Measurements from ENCODE around the gene VAV2.

Gene VAV2

GRCh38 chr9:133870598-133871595 is 121.2 kb downstream of the VAV2 start:
- DNase-seq = no peak

DNA sequence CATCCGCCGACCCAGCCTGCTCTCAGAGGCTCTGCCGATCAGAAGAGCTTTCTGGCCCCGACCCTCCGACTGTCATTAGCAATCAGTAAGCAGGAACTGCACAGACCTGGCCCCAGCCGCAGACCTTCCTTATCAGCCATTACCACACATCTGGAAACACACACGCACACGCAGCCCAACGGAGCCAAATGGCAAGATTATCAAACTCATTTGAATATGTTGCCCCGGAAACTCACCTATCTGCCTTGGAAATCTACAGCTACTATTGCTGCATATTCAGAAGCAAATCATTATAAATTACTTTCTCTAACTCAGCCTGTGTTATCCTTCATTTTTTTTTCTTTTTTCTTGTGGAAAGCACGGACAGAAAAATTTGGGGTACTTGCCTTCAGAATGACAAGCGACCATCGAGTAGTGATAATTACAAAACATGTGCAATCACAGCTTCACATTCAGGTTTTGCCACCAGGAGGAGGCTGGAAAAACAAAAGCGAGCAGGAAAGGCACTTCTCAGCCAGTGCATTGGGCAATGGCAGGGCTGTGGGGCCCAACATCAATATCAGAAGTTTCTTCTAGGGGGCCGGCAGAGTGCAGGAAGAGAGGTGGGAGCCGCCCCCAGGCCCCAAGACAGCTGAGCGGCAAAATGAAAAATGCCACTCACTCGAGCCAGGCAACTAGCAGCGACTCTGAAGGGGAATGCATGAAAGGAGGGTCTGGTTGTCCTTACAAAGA is 122.3 kb downstream of the VAV2 start:
- DNase-seq = no peak

- DNase-seq = no peak
Observed at GRCh38 chr9:133868203-133868602, 123.9 kb downstream of the VAV2 start.

DNA sequence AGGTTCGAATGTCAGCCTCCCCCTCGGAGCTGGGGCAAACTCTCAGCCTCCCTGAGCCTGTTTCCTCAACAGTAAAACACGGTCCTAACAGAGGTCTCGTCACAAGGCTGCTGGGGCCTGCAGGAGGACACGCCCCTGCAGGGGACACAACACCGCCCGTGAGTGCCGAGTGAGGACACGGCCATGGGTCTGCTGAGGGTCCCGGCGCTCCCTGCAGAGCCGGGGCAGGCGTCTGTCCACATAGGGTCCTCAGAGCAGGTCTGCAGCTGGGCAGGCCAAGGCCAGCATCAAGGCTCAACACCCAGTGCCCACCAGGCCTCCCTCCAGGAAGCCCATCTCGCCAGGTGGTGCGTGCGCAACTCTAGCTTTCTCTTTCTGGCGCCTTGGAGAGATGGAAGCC is 125.2 kb downstream of the VAV2 start:
- no peak for DNase-seq

GRCh38 chr9:133864011-133864410 is 128.1 kb downstream of the VAV2 start:
- DNase-seq = no peak

DNA sequence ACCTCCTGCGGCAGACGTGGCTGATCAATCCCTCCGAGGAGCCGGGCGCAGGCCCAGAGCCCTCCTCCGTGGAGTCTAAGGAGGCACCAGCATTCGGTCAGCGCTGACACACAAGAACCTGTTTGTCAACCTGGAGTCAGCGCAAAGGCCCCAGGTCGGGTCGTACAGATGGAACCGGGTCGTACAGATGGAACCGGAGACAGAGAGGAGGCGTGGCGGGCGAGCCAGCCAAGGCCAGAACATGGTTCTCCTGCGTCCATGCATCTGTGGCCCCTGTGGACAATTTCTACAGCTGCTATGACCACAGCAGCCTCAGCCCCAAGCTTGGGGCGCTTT is 128.9 kb downstream of the VAV2 start:
- DNase-seq = no peak

- DNase-seq = no peak
Observed at GRCh38 chr9:133862585-133863256, 129.4 kb downstream of the VAV2 start.

DNA sequence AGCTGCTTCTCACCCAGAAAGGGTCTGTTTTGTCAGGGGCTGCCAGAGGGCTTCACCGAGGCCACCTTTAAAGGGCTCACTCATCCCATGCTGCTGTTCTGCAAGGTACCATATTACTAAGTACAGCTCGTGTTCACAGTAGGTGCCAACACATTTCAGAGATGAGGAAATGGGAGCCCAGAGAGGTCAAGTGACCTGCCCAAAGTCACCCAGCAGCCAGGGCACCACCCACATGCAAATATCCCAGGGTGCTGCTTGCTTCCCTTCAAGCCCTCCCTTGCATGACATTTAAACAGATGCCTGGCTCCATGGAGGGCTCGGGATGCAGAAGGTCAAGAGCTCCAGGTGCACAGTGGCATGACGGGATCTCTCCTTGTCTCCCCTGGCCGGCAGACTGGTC is 130.4 kb downstream of the VAV2 start:
- DNase-seq = no peak

DNA sequence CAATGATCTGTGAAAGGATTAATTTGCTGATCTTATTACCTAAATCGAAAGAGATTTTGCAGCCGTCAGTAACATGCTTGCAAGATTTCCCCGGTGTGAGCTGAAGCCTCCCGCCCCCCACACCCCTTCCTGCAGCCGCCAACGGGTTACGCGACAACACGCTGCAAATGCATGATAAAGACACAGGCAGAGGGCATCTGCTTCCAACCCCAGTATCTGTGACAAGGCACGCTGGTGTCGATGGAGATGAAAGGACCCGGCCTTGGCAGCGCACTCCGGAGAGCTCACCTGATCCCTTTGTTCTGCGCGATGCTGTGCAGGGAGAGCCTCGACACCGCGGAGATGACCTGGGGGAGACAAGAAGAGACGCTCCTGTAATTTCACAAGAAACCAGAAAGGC is 131.0 kb downstream of the VAV2 start:
- DNase-seq = no peak

- no peak for DNase-seq
Observed at GRCh38 chr9:133858771-133859170, 133.4 kb downstream of the VAV2 start.

- DNase-seq = no peak
Observed at GRCh38 chr9:133857639-133858038, 134.5 kb downstream of the VAV2 start.

- no peak for DNase-seq
Observed at GRCh38 chr9:133856798-133857197, 135.3 kb downstream of the VAV2 start.

- DNase-seq = no peak
Observed at GRCh38 chr9:133855802-133856521, 136.2 kb downstream of the VAV2 start.

GRCh38 chr9:133855371-133855770 is 136.8 kb downstream of the VAV2 start:
- no peak for DNase-seq

- no peak for DNase-seq
Observed at GRCh38 chr9:133854765-133855164, 137.4 kb downstream of the VAV2 start.

- no peak for DNase-seq
Observed at GRCh38 chr9:133854048-133854447, 138.1 kb downstream of the VAV2 start.

- DNase-seq = no peak
Observed at GRCh38 chr9:133853331-133853730, 138.8 kb downstream of the VAV2 start.

DNA sequence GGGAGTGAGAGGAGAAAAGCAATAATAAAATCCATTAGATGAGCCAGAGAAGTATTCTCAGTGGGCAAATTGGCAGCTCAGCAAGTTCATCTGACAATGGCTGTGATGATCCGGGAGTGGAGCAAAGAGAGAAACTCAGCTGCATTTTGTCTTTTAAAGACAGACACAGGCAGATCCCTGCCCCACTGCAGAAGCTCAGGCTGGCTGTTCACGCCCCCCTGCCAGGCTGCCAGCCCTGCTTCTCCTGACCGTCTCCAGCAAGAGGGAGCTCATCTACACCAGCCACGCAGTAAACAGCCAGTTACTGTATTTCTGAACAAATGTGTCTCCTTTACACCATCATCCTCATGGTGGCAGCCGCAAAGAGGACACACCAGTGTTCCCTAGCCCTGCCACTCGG is 139.7 kb downstream of the VAV2 start:
- no peak for DNase-seq

- DNase-seq = no peak
Observed at GRCh38 chr9:133851693-133852092, 140.4 kb downstream of the VAV2 start.

- no peak for DNase-seq
Observed at GRCh38 chr9:133850937-133851336, 141.2 kb downstream of the VAV2 start.

DNA sequence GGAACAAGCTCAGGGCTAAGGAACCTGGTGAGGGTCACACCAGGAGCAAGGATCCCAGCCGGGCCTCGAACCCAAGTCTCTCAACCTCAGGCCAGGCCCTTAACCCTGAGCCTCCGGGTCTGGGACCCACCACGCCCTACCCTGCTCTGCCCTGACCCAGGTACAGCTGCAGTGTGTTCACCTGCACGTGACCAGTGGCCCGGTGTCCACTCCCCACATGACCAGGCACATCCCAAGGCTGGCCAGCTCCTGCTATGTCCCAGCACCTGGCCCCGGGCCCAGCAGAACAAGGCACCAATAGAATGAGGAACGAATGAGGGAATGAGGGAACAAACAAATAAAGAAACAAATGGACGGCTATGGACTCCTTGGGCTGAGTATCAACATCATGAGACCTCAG is 142.0 kb downstream of the VAV2 start:
- no peak for DNase-seq

DNA sequence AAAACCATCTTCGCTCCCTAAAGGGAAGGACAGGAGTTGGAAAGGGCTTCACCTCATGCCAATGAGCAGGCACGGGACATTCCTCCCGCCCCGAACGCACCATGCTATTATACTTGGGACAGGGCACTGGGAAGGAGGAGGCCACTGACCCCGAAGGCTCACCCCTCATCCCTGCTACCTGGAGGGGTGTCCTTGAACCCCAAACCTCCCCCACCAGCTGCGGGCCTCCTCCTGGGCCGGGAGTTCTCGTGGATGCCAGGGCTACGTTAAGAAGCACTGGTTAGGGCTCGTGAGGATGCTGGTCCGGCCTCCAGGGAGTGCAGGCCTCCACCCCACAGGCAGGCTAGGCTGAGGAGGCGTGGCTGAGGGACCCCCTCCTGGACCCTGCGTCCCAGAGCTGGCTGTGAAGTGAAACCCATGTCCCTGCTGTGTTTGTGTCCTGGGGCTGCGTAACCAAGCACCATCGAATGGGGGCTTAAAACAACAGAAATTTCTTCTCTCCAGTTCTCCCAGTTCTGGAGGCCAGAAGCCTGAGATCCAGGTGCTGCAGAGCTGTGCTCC is 142.9 kb downstream of the VAV2 start:
- no peak for DNase-seq
